Activated T-cell treated with anti-CD3 and anti-CD28 coated beads, Interleukin-2, amount 50 U/mL, for 1 hour (primary cell): ENCODE measurements around the gene ITM2C.

Source experiments
- DNase-seq: peaks from one replicate; pipeline ENCODE4 v3.0.0-alpha.2; 2020

ITM2C gene

GRCh38 chr2:230861552-230862255 lies 3.0 kb upstream of the ITM2C start:
- DNase-seq = no peak

- DNase-seq = no peak
Observed at GRCh38 chr2:230862292-230862691, 2.5 kb upstream of the ITM2C start.

- no peak for DNase-seq
Observed at GRCh38 chr2:230863031-230863430, 1.7 kb upstream of the ITM2C start.

GRCh38 chr2:230863442-230864121 lies 1.2 kb upstream of the ITM2C start:
- DNase-seq = no peak

GRCh38 chr2:230864122-230864604 lies 579 bp upstream of the ITM2C start:
- no peak for DNase-seq

GRCh38 chr2:230865307-230865765 lies 594 bp downstream of the ITM2C start:
- no peak for DNase-seq

GRCh38 chr2:230865766-230866755 lies 1.3 kb downstream of the ITM2C start:
- peak; percentile 52 for DNase-seq

- DNase-seq = peak; percentile 71
Observed at GRCh38 chr2:230866756-230867523, 2.2 kb downstream of the ITM2C start.

- no peak for DNase-seq
Observed at GRCh38 chr2:230868161-230868946, 3.6 kb downstream of the ITM2C start.

GRCh38 chr2:230868947-230869913 lies 4.5 kb downstream of the ITM2C start:
- DNase-seq = no peak

GRCh38 chr2:230869914-230870543 lies 5.3 kb downstream of the ITM2C start:
- no peak for DNase-seq

- no peak for DNase-seq
Observed at GRCh38 chr2:230870544-230871360, 6.0 kb downstream of the ITM2C start.

GRCh38 chr2:230871361-230872150 lies 6.8 kb downstream of the ITM2C start:
- DNase-seq = no peak

- DNase-seq = no peak
Observed at GRCh38 chr2:230872151-230872967, 7.6 kb downstream of the ITM2C start.

- DNase-seq = no peak
Observed at GRCh38 chr2:230872968-230873660, 8.4 kb downstream of the ITM2C start.

GRCh38 chr2:230873661-230874401 lies 9.1 kb downstream of the ITM2C start:
- no peak for DNase-seq
